HG03175 (cell line): ENCODE data around the gene FAM181A.
A peak's percentile ranks its signal among the peaks of the same experiment; 100 is the strongest.

ENCODE experiments used
- ATAC-seq: cut with Tn5 transposase; IDR thresholded peaks from one replicate; pipeline ENCODE4 v1.9.1; 2021; ENCODE audit warnings: mild to moderate bottlenecking, moderate library complexity; ENCODE audit not compliant: unreplicated experiment

The FAM181A gene

DNA sequence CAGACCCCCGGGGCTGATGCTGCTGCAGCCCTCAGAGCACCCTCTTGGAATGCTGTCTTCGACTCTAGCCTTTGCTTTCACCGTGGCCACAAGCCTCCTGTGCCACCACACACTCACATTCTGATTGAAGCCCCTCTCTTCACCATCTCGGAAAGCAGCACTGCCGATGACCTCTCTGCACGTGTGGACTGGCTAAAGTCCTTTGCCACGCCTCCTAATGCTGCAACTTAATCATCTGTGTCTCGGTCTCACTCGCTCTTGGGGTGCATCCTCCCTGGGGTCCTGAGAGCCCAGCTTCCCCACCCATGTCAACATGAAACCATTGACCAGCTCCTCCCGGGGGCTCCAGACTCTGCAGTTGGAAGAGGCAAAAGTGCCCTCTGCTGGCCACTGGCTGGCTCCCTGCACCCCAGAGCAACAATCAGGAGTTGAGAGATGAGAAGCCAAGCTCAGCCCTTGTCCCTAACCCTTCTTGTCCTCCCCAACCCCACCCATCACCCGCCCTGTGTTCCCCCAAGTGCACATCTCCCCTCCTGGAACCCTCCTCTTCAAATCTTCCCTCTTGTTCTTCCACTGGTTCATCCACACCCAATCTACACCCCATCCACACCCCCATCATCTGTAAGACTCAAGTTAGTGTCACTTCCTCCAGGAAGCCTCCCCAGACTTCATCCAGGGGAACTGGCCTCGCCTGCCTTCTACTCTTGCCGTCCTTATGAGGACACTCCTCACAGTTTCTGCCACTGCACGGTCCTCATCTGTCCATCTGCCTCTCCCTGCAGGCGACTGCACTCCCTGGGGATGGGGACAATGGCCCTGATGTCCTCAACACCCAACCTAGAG is 23.6 kb upstream of the FAM181A start:
- ATAC-seq, result no peak

DNA sequence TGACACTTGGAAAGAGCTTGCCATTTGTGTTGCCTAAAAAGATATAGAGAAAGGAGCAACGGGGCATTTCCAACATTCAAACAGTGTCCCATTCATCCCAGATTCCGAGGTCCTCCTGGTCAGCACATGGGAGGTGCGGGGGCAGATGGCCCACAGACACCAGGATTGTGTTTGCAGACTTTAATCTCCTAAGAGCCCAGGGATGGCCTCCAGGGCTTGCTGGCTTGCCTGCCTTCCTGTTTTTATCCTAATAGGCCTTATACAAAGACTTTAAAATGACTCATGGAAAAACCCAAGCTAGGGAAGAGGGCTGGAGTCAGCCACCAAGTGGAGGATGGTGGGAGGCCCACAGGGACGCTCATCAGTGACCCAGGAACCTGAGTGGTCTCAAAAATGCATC is 21.5 kb upstream of the FAM181A start:
- ATAC-seq, result no peak

DNA sequence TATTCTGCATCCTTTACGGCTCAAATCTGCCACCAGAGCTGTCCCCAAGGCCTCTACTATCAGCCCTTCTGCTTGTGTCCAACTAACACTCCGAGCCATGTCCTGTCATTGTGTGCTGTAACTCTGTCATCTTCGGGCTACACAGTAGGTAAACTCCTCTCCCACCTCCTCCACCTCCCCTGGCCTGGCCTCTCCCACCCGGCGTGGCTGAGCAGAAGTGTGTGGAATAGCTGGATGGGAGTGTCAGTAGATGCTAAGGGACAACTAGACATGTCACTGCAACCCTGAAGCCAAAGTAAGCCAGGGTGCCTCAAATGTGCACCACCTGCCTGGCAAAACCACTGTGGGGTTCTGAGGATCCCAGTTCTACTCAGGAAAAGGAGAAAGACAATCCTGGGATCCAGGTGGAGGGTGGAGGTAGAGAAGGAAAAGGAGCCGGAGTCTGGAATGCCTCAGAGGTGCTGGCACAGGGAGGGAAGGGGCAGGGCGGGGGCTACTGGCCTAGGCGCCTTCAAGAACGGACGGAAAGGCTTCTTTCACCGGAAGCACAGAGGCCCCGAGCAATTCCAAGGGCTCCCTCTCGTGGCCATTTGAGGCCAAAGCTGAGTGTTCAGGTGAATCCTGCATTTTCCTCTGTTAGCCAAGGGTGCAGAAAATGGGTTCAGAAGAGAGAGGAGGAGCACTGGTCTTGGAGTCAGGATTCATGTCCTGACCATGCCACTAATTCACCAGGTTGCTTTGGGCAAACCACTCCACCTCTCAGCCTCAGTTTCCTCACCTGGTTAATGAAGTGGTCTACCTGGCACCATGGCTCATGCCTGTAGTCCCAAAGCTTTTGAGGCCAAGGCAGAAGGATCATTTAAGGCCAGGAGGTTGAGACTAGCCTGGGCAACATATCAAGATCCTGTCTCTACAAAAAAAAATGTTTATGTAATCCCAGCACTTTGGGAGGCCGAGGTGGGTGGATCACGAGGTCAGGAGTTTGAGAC is 20.5 kb upstream of the FAM181A start:
- peak; percentile 78 for ATAC-seq

DNA sequence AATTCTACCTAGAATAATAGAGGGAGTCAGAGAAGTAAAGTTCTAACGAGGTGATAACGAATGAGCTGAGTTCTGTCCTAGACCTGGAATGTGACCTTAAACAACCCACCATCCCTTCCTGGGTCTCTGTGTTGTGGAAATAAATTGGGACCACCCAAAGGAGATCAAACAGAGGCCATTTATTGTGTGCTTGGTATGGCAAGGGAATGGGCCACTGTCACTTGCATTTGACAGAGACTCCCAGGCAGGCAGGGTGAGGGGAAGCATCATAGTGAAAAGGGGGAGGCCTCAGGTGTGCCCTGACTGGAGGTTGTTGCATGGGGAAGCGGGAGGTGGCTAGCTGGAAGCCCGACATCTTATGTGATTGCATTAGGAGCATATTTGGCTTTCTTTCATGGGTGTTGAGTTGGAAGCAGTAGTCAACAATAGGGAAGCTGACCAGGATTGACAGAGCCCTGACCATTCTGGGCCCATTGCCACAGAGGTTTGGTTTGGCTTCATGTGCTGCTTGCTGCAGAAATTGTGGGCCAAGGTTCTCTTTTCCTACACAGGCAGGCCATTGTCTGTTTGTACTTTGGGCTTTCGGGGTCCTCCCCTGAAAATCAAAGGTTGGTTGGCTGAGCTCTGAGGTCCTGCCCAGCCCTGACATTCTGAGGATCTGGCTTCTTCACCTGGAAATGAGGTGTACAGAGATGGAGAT is 17.6 kb upstream of the FAM181A start:
- no peak for ATAC-seq

DNA sequence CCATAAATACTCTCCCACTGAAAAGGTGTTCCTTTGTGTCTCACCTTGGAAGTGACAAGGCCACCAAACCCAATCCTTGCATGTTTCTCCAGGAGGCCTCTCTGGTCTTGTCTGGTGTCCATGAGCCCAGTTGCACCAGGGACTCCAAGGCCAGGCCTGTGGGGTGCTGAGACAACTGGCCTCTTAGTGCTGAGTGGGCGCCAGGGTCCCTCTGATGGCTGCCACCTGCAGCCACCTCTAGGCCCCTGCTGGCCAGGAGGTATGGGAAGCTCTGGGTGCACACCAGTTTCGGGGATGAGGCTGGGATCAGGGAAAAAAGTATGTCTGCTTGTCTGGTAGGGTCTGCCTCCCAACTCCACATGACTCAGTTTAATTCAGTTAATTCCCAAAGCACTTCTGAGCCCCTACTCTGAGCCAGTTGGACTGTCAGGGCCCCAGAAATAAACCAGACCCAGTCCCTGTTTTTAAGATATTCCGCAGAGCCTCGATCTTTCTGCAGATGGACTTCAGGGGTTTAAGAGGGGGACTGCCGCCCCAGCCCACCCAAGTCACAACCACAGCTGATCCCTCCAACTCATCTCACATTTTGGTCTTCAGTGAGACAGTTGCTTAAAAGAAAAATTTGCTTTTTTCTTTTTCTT is 15.0 kb upstream of the FAM181A start:
- no peak for ATAC-seq

DNA sequence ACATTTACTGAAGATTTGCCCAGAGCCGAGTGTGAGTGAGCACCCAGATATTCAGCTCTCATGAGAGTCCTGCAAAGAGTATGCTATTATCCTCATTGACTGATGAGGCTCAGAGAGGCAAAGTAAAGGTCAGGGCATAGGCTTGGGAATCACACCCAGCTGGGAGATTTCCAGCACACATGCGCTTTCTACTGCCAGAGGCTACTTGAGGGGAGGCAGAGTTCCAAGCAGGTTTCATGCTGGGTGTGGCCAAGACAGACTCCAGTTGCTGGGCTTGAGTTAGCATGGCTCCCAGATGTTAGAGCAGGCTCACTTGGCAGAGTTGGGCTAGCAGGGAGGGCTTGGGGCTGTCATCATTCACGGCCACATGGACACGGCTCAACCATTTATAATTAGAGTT is 14.4 kb upstream of the FAM181A start:
- ATAC-seq, result no peak

DNA sequence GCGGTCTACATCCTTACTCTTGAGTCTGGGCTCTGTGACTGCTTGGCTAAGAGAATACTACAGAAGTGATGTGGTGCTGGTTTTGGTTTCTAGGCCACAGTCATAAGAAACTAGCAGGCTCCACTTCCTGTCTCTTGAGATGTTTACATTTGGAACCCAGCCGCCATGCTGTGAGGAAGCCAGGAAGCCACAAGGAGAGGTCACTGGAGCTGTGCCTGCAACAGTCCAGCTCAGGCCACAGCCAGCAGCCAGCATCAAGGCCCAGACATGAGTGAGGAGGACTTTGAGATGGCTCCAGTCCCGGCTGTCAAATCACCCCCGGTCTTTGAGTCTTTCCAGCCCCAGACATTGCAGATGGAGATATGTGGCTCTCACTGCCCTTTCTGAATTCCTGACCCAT is 12.9 kb upstream of the FAM181A start:
- no peak for ATAC-seq

DNA sequence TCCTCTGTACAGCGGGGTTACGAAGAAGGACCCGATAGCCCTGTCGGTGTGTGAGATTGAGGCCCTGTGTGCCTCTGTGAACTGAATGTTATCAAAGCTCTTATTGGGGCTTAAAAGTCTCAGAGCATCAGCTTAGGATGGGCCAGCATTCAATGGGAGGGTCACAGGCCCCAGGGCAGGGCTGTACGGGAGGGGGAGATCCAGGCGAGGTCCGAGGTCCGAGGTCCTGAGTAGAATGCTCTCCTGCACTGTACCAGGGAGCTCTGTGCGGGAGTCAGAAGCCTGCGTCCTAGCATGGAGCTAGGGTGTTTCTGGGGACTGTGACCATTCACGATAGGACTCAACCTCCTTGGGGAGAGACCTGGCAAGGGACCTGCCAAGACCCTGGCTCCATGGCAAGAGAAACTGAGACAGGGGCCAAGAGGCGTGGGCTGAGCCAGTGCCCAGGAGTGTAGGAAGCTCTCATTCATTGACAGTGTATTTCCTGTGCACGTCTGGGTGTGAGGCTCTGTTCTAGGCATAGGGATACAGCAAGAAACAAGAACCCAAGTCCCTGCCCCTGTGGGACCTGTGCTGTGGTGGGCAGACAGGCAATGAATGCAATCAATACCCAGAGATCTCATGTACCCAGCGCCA is 12.0 kb upstream of the FAM181A start:
- no peak for ATAC-seq

DNA sequence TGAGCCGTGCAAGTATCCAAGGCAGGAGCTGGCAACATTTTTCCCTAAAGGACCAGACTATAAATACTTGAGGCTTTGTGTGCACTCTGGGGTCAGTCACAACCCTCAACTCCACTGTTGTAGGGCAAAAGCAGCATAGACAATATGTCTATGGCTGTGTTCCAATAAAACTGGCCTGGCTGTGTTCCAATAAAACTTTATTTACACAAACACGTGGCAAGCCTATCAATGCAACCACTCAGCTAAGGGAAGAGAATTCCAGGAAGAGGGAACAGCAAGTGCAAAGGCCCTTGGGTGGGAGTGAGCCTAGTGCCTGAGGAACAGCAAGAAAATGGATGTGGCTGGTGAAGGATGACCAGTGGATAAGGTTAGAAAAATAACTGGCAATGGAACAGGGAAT is 11.3 kb upstream of the FAM181A start:
- no peak for ATAC-seq

DNA sequence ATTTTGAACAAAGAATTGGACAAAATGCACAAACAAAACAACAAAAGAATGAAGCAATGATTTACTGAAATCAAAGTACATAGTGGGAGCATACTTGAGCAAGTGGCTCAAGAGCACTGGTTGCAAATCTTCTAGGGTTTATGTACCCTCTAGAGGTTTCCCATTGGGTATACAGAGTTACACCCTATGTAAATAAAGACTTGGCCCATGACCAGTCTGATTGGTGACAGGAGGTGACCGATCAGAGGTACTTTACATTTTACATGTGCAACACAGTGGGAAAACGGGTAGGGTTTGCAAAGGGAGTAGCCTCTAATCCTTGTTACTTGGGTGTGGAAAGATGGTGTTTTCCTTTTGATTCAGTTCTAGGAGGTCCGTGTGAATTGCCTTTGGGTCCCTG is 10.6 kb upstream of the FAM181A start:
- no peak for ATAC-seq

DNA sequence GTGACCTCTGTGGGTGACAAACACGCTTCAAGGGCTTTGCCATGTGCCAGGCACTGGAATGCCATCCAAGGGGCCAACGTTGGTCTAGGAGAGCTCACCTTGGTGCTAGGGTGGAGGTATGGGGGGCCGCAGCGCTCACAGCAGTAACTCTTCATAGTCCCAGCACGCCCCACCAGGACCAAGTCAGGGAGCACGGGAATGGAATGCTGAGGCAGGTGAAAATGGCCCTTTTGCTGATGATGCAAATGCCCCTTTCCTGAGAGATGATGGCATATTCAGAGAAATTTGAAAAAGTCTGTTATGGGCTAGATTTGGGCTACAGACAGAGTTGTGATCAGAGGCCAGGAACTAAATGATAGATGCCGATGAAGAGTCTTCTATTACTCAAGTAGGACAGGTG is 10.0 kb upstream of the FAM181A start:
- no peak for ATAC-seq

DNA sequence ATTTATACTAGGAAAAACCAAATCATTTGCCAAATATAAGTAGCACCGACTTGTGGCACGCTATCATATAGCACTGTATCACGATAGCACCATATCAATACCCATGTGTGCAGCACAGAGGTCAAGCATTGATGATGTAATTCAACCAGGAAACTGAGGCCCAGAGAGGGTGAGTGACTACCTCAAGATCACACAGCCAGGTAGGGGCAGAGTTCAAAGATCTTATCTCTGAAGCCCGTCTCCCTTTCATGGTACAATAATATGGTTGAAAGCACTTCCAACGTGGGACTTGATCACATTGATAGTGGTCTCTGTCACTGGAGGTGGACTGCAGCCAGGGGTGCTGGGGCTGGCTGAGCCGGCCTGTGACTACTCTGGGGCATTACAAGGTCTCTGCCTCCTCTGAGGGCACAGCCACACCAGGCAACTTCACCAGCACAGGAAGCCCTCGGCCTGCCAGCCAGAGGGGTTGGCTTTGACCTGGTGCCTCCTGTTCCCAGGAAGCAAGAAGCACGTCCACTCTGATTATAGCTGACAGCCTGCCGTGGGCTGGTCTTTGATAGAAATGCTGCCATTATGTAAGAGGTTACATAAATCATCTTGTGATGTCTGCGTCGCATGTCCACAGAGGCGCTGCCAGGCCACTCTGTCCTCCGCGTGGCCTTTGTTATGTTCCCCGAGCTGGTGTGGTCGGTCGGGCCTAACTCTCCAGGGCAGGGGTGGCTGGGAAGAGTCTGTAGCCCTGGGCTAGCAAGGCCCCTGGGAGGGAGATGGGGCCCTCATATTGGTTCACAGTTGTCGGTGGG is 5.9 kb upstream of the FAM181A start:
- ATAC-seq, result no peak

DNA sequence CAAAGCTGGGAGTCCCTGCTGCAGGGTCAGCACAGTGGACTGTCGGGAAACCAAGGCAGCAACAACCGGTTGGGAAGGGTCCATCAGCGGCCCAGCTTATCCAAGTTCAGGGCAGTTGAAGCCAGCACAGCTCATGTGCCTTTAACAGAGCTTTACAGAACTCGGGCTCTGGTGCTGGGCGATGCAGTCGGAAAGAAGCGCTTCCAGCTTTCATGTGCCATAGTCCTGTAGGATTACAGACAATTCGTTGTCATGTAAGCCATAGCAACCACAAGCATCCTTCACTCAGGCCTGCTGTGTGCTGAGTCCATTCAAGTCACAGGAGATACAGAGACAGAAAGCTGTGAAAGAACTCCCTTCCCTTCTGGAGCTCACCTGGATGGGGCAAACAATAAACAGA is 3.5 kb upstream of the FAM181A start:
- no peak for ATAC-seq

DNA sequence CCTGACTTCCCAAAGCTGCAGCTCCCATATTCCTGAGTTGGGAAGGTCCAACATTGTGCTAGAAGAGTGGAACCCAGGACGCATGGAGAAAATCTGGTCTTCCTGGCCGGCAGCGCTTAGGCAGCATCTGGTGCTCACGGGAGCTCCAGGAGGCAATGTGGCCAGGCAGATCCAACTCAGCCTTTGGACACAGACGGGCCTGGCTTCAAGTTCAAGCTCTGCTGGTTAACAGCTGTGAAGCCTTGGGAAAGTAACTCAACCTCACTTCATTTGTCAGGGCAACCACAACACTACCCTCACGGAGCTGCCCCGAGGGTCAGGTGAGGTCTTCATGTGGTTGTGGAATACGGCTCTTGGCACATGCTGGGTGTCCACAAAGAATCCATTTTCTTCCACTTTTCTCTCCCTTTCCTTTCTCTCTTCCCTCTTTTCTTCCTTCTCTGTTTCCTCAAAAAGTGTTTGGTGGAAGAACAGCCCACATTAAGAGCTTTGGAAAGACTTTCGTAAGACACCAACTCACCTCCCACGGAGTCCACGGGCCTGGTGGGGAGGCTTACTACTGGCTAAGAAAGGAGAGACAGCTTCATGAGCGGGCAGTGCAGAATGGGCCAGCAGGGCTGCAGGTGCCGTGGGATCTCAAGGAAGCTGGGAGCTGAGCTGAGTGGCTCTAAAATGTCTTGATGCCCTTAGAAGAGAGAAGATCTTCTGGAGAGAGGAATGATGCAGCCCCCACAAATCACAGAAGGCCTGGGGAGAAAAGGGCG is 2.4 kb upstream of the FAM181A start:
- no peak for ATAC-seq

DNA sequence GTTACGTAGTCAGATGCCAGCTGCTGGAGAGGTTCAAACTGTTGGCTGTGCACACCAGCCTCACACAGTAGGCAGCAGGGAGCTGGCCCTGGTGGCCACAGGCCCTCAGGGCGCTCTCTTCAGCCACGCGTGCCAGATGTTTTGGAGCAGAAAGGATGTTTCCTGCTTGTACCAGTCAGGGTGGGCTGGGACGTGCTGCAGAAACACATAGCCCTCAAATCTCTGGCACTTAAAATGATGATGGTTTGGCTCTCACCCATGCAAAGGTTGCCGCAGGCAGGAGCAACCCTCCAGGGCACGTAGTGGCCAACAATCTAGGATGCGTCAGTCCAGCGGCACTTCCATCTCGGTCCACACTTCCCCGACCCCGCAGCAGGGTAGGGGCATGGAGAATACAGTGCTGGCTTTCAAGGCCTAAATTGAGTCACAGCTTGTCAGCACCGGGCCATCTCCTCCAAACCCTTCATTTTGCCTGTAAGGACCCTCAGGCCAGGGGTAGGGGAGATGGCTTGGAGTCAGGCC is 1.7 kb upstream of the FAM181A start:
- ATAC-seq, result no peak

DNA sequence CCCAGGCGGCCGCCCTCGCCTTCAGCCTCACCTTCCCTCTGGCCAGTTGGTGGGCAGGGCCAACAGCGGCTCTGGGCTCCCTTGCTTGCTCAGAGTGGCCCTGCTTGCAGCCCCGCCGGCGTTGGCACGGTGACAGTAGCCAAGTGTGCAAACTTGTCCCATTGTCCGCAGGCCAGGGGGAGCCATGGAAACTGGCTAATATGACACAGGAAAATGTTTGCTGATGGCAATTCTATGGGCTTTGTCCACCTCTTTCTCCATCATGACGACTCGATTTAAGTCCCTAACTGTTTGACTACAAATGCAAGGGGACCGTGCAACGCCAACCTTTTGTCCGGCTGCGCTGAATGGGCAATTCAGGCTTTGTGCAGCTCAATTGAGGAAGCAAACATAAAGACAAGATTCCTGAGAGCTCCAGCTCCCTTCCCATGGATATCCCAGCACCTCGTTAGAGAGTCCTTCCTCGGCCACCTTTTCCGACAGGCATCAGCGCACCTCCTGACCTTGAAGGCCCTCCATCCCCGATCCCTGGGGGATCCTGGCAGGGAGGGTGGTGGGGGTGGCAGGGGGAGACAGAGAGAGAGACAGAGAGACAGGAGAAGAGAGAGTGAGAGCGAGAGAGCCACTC is 785 bp upstream of the FAM181A start:
- no peak for ATAC-seq

DNA sequence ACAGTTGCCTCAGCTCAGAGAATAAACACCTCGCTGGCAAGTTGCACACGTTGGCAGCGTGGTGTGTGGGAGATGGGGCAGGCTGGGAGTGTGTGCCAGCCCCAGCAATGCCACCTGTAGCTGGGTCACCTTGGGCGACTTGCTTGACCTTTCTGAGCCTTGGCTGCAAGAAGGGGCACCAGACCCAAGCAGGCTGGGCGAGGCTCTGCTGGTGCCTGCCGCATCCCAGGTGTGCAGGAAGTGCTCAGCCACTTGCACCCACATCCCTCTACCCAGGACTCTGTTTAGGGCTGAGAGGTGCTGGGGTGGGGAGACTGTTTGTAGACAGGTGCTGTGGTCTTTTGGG is 629 bp downstream of the FAM181A start:
- no peak for ATAC-seq
